Superior temporal gyrus (tissue), 1 donor: ENCODE data around the gene ZNF664.

Experiments
- DNase-seq: peaks from one replicate; pipeline ENCODE4 v3.0.0-alpha.2; 2016; ENCODE audit errors: extremely low spot score

The ZNF664 gene

DNA sequence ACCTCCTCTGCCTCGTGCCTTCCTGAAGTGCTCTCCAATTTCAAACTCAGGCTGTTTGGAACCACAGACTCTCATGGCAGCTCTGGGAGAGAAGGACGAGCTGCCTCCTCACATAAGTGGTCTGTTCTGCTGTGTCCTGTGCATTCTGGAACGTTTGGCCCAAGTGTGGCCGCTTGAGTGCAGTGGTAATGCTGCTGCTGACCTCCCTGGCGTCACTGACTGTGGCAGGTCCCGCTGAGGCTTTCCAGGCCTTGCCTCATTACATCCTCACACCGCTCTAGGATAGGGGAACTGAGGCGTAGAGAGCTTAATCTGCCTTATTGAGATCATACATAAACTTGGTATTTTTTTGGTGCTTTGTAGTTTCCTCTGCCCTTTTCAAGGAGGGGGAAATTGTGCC is 14.6 kb upstream of the ZNF664 start:
- DNase-seq: no peak

DNA sequence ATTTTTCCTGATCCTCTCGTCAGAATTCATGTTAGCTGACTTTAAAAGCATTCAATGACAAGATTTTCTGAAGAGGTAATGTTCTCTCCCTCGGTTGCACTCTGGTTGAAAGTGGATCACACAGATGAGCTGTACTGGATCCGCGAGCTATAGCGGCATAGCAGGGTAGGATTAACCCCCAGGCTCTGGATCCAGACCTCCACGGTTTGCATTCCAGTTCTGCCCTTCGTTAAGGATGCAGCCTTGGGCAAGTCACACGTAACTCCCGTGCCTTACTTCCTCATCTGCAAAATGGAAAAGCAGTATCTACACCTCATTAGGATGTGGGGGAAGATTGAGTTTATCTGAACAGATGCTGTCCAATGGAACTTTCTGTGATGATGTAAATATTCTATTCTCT is 14.1 kb upstream of the ZNF664 start:
- no peak for DNase-seq

DNA sequence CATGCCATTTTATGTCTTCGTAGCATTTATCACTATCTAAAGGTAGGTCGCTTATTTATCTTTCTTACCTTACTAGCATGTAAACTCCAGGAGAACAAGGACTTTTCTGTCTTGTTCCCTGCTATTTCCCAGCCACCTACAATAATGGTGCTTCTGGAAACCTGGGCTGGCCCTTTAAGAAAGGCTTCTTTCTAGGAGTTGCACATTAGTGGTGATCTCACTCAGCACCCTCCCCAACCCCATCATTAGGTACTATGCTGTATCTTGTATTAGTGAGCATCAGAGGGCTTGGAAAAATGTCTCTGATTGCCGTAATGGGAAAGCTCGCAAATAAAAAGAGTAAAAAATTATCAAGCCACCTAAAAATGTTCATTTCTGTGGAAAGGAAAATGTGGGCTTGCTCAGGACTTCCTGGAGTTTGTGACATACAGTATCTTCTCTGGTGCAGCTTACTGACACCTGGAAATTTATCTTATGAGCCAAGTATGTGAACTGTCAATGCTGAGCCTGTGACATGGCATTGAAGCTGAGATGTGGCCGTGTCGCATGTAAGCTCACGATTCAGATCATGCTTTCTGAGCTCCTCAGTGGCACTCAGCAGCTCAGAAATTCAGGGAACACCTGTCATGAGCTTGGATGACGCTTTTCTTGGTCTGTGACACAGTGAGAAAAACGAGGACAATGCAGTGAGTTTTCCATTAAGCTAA is 12.8 kb upstream of the ZNF664 start:
- DNase-seq: no peak

DNA sequence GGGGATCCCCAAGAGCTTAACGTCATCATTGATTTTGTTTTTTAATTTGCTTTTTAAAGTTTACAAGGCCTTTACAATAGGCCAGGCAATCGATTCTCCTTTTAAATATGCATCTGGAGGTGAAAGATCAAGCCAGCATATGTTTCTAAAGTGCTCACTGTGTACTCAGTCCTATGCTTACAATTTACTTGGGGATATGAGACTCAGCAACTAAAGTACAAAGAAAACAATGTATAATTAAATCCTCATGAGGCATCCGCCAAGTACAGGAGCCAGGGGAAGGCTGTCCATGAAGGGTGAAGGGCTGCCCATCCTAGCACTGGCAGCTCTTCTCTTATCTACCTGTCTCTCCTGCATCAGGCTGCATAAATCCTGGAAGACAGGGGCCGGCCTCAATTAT is 12.2 kb upstream of the ZNF664 start:
- no peak for DNase-seq

DNA sequence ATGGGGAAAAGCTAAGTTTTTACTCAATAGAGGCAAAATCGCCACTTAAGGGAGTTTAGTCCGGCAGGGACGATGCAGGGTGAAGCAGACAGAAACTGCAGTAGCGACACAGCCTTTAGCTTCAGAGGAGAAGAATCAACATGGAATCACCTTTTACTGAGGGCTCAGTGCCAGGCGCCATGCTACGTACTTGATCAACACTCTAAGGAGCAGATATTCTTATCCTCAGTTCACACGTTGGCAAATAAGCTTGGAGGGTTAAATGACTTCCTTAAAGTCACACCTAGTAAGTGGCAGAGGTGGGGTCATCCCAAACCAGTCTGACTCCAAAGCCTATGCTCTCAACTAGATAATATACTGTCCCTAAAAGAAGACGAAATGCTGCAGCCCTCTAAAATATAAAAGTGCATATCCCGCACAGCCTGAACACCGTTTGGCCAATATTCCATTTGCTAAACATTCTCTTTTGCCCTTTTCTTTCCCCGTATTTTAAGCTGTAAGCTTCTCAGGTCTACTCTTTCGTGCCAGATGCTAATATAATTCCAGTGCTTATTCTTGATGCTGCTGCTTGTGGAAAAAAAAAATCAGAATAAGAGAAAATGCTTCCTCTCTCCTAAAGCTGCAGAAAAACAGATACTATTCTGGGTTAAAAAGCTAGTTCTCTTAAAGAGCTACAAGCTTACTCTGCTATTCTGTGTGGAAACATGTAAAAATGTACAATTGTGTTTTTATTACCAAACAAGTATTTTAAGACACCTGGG is 11.2 kb upstream of the ZNF664 start:
- DNase-seq: no peak

DNA sequence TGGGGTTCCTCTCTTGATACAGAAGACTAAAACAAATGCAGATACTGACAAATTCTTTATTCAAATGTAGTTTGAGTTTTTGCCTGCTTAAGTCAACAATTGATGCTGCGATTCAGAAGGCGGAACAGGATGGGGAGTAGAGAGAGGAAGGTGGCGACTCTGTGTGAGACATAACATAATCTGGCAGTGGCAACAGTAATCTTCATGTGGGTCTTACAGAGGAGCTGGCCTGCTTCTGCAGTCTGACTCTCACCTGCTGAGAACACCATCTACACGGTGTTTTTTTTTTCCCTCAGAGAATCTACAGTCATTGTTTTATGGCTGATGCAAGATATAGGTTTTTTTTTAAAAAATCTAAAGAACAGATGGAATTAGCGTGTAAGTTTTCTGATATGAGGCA is 10.5 kb upstream of the ZNF664 start:
- DNase-seq: no peak

DNA sequence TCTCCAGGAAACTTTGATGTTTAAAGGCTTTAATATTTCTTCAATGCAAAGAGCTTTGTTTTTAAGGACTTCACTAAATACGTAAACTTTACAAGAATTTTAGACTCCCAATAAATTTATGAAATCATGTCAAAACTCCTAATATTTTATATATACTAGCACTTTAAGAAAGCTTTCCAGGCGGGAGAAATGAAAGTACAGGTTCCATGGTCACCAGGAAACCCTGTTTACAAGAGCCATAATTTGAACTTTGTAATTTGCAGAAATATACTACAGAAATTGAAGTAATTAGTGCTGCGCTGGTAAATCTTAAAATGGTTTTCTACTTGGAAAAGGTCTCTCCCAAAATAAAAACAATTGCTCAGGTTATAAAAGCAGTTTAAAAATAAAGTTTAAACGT is 9.2 kb upstream of the ZNF664 start:
- DNase-seq: no peak

DNA sequence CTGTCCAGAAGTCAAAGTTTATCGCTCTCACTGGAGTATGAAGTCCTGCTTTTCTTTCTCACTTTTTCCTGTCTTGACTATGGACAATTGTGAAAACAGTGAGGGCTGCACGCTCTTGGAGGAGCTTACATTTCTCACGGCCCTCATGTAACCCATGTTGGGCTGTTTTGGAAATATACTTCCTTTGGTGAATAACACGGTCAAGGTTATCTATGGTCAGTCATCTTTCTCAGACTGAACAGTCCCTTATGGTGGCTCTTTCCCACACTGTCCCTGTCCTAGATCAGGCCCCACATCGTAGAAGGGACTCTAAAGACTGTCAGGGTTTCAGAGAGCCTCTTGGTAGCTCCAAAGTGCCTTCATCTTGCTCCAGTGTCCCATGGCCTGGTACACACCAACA is 7.6 kb upstream of the ZNF664 start:
- DNase-seq: no peak

DNA sequence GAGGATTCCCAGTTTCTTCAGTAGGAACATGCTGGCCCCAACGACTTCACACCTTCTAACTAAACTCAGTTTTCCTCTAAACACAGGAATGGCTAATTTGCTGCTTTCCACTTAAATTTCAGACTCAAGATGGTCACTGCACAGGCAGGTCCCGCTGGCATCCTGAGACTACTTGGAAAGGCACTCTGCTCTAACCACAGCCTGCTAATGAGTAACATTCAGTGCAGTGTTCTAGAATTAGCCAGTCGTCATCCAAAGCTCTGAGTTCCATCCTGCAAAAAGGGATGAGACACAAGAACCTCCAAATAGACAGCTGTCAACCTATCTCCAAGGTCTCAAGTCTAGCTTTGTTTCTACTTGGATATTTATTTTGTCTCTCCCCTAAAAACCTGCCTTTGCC is 6.4 kb upstream of the ZNF664 start:
- DNase-seq: no peak

DNA sequence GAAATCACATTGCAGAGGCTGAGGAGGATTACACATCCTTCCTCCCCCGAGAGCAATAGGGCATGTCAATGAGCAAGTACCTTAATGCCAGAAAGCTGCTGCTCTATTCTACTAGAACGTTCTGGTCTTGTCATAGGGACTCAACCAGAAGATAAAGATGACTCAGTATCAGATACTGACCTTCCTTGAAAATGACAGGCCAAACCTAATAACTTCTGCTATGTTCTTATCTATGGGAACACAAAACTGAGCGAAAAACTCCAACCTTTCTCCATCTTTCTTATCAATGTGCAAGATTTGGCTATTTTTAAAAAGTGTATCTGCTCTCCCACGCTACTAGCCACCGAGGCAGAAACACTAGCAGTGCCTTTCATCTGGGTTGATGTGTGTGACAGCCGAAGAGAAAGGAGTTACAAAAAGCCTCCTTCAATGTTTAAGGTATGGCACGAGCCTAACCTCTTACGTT is 5.9 kb upstream of the ZNF664 start:
- DNase-seq: no peak

DNA sequence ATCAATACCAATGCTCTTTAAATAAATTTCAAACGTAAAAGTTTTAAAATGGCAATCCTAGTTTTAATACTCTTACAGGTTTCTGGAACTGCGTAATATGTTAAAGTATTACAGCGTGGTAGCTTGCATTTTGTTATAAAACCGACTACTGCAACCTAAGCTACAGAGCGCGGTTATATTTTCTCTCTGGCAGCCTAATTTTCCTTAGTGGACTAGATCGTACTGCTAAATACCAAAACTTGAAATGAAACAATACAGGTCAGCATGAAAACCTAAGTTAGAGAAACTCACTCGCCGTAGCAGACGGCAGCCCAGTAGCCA is 1.6 kb upstream of the ZNF664 start:
- peak; percentile 72 for DNase-seq

DNA sequence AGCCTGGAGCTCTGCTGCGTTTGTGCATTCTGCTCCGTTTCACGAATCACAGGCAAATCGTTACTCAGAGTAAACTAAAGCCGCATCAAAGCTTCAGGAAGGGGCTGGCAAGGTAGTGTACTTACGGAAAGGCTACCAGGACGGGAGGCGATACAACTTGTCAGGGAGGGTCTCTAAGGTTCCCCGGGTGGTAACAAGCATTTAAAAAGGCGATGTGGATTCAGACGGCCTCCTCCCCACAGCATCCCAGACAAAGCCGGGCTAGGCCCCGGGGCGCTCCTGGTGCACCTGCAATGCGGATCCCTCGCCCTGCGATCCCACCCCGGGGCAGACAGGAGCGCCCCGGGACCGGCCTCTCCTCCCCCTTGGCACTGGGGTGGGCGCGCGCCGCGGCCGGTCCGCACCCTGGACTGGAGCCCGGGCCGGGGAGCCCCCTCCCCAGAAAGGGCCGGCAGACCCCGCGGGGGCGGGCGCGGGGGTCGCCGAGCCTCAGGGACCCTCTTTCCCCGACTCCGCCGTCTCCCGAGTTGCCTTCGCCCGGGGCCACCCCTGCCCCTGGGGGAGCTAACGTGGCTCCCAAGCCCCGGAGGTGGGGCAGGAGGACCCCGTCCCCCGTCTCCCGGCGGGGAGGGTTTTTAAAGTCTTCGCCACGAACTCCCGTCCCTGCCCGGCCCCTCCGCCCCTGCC is 1.1 kb upstream of the ZNF664 start:
- DNase-seq: peak; percentile 6

DNA sequence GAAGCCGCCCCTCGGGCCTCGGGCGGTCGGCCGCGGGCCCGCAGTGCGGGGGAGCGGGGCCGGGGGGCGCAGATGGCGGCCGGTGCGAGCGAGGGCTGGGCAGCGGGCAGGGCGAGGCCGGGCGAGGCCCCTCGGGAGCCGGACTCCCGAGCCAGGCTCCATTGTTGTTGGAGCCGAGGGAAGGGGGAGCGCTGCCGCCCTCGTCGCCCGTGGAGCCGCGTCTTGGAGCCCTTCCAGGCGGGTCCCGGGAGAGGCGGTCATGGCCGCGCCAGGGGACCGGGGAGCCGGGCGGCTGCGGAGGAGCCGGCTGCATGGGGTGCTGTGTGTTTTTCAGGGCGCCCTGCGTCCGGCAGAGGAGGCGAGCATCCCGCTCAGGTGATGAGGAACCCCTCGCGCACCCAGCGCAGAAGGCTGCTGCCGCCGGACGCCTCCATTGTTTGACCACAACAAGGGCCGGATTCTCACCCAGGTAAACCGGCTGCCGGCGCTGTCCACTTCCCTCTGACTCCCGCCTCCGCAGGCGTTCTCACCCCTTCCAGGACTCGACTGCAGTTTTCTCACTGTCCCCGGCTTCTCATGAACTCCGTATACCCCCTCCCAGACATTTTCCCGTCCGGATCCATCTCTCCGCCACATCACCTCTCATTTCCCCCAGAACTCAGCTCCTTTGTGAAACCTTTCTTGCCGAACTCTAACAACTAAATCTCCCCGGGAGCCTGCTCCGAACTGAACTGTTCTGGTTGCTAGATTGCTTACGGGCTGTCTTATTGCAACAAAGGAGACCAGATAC is 732 bp downstream of the ZNF664 start:
- peak; percentile 24 for DNase-seq

DNA sequence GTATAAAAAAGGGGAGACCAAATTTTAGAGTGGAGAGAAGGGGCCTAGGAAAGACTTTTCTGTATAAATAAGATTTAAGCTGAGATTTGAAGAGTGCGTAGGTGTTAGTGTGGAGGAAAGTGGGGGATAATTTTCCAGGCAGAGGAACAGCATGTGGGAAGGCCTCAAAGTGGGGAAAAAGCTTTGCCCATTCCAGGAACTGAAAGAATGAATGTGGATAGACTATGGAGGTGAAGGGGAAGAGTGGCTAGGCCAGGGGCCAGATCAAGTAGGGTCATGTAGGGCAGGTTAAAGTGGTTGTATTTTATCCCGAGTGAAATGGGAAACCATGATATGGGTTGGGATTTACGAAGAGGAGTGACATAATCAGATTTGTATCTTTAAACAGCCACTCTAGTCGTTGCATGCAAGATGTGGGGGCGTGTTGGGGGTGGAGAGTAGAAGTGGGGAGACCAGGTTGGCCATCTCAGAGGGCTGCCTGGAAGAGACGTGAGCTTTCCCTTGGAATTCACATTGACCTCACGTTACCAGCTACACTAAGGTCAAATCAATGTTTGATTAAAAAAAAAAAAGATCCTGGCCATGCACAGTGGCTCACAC is 3.3 kb downstream of the ZNF664 start:
- no peak for DNase-seq

DNA sequence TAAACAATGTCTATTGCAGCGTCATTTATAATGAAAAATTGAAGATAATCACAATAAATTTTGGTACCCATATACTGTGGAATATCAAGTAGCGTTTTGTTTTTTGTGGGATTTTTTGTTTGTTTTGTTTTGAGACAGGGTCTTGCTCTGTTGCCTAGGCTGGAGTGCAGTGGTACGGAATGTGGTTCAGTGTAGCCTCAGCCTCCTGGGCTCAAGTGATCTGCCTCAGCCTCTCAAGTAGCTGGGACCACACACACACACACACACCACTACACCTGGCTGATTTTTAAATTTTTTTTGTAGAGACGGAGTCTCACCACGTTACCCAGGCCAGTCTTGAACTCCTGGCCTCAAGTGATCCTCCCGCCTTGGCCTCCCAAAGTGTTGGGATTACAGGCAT is 6.6 kb downstream of the ZNF664 start:
- DNase-seq: no peak

DNA sequence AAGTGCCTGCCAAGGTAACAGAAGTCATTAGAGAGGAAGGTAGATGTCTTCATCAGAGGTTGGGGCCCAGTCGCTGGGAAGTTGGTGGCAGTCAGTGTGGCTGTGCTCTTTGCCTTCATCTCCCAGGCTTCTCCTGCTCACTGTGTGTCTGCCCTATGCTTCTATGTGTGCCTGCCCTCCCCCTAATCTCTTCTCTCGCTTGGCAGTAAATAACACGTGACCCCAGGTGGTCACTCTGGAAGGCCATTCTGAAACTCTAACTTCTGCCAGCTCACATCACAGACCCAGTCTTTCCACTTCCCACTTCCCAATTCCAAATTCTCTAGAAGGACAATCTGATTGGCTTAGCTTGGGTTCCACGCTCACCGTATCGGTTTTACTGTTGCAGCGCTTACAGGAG is 9.3 kb downstream of the ZNF664 start:
- DNase-seq: no peak

DNA sequence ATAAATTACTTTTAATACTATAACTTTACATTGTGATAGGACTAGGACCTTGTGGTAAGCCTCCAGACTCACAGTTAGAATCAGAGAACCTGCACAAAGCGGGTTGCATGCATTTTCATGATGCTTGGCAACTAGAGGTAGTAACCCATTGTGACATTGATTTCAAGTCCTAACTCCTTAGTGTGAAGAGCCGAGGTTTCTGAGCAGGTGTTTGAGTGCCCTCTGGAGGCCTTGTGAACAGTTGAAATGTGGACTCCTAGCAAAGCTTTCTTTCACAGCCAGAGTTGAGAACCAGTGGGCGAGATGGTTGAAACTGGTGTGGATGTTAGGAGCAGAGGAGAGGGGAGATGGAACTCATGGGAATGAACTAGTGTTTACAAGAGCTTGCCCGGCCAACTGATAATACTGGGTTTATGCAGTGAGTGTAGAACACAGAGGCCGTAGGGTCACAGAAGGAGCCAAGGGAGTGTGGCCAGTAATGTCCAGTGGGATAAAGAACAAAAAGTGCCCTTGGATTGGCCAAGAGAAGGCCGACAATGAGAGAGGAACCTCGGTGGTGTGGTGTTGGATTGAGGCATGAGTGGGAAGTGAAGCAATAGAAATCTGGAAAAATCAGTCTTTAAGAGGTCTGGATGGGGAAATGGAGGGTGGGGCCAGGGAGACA is 10.9 kb downstream of the ZNF664 start:
- peak; percentile 91 for DNase-seq

DNA sequence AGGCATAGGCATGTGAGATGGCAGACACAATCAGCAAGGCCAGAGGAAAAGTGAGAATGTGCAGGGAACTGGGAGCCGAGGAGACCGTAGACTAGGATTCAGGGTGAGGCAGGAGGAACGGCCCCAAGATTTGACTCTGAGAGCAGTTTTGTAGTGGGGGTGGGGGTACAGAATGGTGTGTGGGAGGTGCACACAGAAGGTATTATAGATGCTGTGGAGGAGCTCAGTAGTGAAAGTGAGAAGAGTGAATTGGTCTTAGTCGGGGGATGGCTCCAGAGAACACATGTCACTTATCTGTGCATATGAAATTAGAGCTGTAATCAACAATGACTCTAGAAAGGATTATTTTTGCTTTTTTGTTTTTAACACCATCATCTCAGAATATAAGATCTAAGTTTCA is 11.9 kb downstream of the ZNF664 start:
- DNase-seq: no peak

DNA sequence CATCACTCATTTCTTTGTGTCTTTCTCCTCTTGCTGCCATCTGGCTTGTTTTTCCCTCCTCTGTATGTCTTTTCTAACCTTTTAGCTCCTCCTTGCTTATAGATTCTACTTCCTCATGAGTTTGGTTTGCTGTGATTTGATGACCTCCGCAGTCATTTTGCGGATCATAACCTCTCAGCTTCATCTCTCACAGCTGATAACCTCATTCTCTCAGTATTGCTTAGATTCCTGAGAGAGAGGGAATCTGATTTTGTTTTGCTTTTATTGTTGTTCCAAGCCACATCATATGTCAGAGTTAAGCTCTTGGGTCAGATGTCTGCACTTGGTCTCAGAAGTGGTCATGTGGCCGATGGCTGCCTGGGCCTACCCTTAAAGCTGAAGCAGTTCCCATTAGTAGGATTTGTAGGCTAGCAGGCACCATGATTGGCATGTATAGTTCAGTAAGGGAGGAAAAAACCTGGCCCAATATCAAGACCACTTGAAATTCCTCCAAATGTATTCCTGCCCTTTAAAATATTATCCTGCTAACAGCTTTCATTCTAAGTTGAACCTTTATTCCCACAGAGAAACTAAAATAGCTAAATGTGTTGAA is 13.5 kb downstream of the ZNF664 start:
- DNase-seq: no peak

DNA sequence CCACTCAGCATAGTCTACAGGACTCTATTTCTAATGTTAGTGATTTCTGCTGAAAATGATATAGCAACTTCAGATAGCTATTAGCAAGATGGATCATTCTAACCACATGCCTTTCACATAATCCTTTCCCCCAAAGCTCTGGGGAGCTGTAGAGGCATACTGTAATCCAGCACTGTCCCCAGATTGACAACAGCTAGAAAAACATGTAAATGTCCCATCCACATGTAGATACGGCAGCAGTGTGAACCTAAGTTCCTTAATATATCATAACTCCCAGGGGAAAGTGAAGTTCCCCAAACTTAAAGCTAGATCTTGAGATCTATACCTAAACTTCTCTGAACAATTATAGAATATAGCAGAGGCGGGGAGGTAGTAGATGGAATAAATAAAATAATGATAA is 14.0 kb downstream of the ZNF664 start:
- DNase-seq: no peak

DNA sequence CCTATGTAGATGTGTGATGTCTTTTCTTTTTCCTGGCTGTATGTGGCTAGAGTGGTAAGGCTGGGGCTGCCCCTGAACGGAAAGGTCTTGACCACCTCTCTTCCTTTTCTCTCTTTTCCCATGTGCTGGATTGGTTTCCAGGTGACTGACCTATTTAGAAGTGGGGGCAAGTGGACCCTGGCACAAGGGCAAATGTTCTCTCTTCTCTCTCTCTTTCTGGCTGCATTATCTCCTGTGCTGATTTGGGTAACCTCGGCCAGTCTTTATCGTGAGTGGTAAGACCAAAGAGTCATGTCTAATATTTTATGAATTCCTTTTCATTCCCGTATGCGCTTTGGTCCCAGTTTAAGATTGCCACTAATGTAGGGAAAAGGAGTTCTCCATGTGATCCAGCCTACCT is 16.2 kb downstream of the ZNF664 start:
- DNase-seq: no peak
